WTC11 (cell line): Measurements from ENCODE around the gene CMC4. TPM values are rescaled to one million over a fixed set of nuclear protein-coding genes. Genes with fewer than 3 reads are reported as not detected.

Experiments
- ATAC-seq: fragments of 200-7000 bp; cut with Tn5 transposase; 2 replicates; pipeline ENCODE4 v1.10.0; 2021; ENCODE audit warnings: mild to moderate bottlenecking, moderate library complexity
- CTCF ChIA-PET: fragments of 300-600 bp; sonication (Branson Sonifier 250); formaldehyde crosslinking; loops from one replicate; lab custom pipeline; 2021; ENCODE audit warnings: antibody characterized with exemption; lab: Charles Lee
- POLR2A ChIA-PET: fragments of 350-600 bp; sonication (Branson Sonifier 250); formaldehyde crosslinking; loops from one replicate; lab custom pipeline; 2021; ENCODE audit warnings: antibody characterized with exemption; lab: Charles Lee
- DNase-seq: peaks from one replicate; pipeline ENCODE4 v3.0.0; 2021; ENCODE audit warnings: low spot score
- H3K27ac Mint-ChIP-seq: 2 replicates; pipeline ENCODE4 v1.8.0; 2021; ENCODE audit warnings: mixed read lengths
- H3K27me3 Mint-ChIP-seq: 2 replicates; pipeline ENCODE4 v1.8.0; 2021; ENCODE audit warnings: low read depth, mild to moderate bottlenecking, moderate library complexity, mixed read lengths
- H3K36me3 Mint-ChIP-seq: 2 replicates; pipeline ENCODE4 v1.8.0; 2021; ENCODE audit warnings: mixed read lengths
- H3K4me1 Mint-ChIP-seq: 2 replicates; pipeline ENCODE4 v1.8.0; 2022; ENCODE audit warnings: mixed read lengths
- H3K4me3 Mint-ChIP-seq: 2 replicates; pipeline ENCODE4 v1.8.0; 2021; ENCODE audit warnings: mild to moderate bottlenecking, moderate library complexity, mixed read lengths
- H3K9me3 Mint-ChIP-seq: 2 replicates; pipeline ENCODE4 v1.8.0; 2021; ENCODE audit warnings: mixed read lengths
- ATF6 ChIP-seq: sonication (generic); formaldehyde crosslinking; IDR thresholded peaks from 2 replicates; pipeline ENCODE4 v1.8.1; 2023; ENCODE audit warnings: mild to moderate bottlenecking, missing genetic modification reagents
- EMX1 ChIP-seq: fragments of 250-450 bp; sonication (Bioruptor Pico); IDR thresholded peaks from 2 replicates; pipeline ENCODE4 v1.8.0; 2021; ENCODE audit warnings: mild to moderate bottlenecking
- GTF2I ChIP-seq: fragments of 250-450 bp; sonication (Bioruptor Pico); conservative IDR thresholded peaks from 2 replicates; pipeline ENCODE4 v1.4.0; 2021; ENCODE audit warnings: mild to moderate bottlenecking
- JAZF1 ChIP-seq: fragments of 250-450 bp; sonication (Bioruptor Pico); IDR thresholded peaks from 2 replicates; pipeline ENCODE4 v1.9.0; 2021; ENCODE audit warnings: moderate library complexity, mild to moderate bottlenecking, inconsistent platforms
- OVOL2 ChIP-seq: fragments of 250-450 bp; sonication (Bioruptor Pico); IDR thresholded peaks from 2 replicates; pipeline ENCODE4 v1.9.0; 2021; ENCODE audit warnings: mild to moderate bottlenecking, borderline replicate concordance
- PRRX2 ChIP-seq: fragments of 250-450 bp; sonication (Bioruptor Pico); IDR thresholded peaks from 2 replicates; pipeline ENCODE4 v1.8.0; 2021; ENCODE audit warnings: mild to moderate bottlenecking
- TEAD4 ChIP-seq: sonication (generic); formaldehyde crosslinking; IDR thresholded peaks from 2 replicates; pipeline ENCODE4 v1.8.0; 2022; ENCODE audit warnings: mild to moderate bottlenecking, missing genetic modification reagents
- TP53 ChIP-seq: sonication (generic); formaldehyde crosslinking; IDR thresholded peaks from 2 replicates; pipeline ENCODE4 v1.8.1; 2023; ENCODE audit warnings: mild to moderate bottlenecking, missing genetic modification reagents
- USF1 ChIP-seq: sonication (generic); formaldehyde crosslinking; IDR thresholded peaks from 2 replicates; pipeline ENCODE4 v1.8.0; 2022; ENCODE audit warnings: mild to moderate bottlenecking, missing genetic modification reagents
- ZNF317 ChIP-seq: sonication (generic); formaldehyde crosslinking; IDR thresholded peaks from 2 replicates; pipeline ENCODE4 v1.8.1; 2023; ENCODE audit warnings: low read depth, mild to moderate bottlenecking, moderate library complexity, missing genetic modification reagents, borderline replicate concordance
- ZNF416 ChIP-seq: fragments of 250-450 bp; sonication (Bioruptor Pico); IDR thresholded peaks from 2 replicates; pipeline ENCODE4 v1.9.0; 2021; ENCODE audit warnings: mild to moderate bottlenecking, inconsistent platforms
- total RNA-seq: library from RNA; stranded (reverse); gene quantifications from 3 replicates; pipeline ENCODE4 v1.2.3, GENCODE V29; 2021
- TF ChIP-seq, protein P1 (sequence below): fragments of 200-600 bp; IDR thresholded peaks from 2 replicates; pipeline ENCODE4 v1.8.0; 2022; ENCODE audit warnings: antibody characterized with exemption
- TF ChIP-seq, protein P2 (sequence below): sonication (generic); formaldehyde crosslinking; IDR thresholded peaks from 2 replicates; pipeline ENCODE4 v1.8.1; 2023; ENCODE audit warnings: mild to moderate bottlenecking, missing genetic modification reagents, moderate library complexity
- TF ChIP-seq, protein P3 (sequence below): sonication (generic); formaldehyde crosslinking; IDR thresholded peaks from 2 replicates; pipeline ENCODE4 v1.8.1; 2022; ENCODE audit warnings: mild to moderate bottlenecking, moderate library complexity, missing genetic modification reagents
- TF ChIP-seq, protein P4 (sequence below): sonication (generic); formaldehyde crosslinking; IDR thresholded peaks from 2 replicates; pipeline ENCODE4 v1.8.0; 2022; ENCODE audit warnings: mild to moderate bottlenecking, missing genetic modification reagents
- TF ChIP-seq, protein P5 (sequence below): sonication (generic); formaldehyde crosslinking; IDR thresholded peaks from 2 replicates; pipeline ENCODE4 v1.8.0; 2023; ENCODE audit warnings: missing genetic modification reagents

The CMC4 gene
- total RNA-seq, 1 experiment from 2014 or later = 3.0 TPM

GRCh38 chrX:155086202-155086840 is 15.4 kb upstream of the CMC4 start:
- TF ChIP-seq PRRX2 (CRISPR knock-in tag) = no peak
- TF ChIP-seq, protein P1, sequence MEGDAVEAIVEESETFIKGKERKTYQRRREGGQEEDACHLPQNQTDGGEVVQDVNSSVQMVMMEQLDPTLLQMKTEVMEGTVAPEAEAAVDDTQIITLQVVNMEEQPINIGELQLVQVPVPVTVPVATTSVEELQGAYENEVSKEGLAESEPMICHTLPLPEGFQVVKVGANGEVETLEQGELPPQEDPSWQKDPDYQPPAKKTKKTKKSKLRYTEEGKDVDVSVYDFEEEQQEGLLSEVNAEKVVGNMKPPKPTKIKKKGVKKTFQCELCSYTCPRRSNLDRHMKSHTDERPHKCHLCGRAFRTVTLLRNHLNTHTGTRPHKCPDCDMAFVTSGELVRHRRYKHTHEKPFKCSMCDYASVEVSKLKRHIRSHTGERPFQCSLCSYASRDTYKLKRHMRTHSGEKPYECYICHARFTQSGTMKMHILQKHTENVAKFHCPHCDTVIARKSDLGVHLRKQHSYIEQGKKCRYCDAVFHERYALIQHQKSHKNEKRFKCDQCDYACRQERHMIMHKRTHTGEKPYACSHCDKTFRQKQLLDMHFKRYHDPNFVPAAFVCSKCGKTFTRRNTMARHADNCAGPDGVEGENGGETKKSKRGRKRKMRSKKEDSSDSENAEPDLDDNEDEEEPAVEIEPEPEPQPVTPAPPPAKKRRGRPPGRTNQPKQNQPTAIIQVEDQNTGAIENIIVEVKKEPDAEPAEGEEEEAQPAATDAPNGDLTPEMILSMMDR = peak; percentile 46
- TF ChIP-seq, protein P2, sequence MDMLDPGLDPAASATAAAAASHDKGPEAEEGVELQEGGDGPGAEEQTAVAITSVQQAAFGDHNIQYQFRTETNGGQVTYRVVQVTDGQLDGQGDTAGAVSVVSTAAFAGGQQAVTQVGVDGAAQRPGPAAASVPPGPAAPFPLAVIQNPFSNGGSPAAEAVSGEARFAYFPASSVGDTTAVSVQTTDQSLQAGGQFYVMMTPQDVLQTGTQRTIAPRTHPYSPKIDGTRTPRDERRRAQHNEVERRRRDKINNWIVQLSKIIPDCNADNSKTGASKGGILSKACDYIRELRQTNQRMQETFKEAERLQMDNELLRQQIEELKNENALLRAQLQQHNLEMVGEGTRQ (CRISPR knock-in tag) = no peak
- TF ChIP-seq TP53 (CRISPR knock-in tag) = no peak
- TF ChIP-seq, protein P3, sequence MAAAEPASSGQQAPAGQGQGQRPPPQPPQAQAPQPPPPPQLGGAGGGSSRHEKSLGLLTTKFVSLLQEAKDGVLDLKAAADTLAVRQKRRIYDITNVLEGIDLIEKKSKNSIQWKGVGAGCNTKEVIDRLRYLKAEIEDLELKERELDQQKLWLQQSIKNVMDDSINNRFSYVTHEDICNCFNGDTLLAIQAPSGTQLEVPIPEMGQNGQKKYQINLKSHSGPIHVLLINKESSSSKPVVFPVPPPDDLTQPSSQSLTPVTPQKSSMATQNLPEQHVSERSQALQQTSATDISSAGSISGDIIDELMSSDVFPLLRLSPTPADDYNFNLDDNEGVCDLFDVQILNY (CRISPR knock-in tag) = no peak
- Mint-ChIP-seq H3K9me3 (no peaks in the 10 kb centered on the region), H3K27ac (peak overlapping the region; percentile 36; the same call in 1 of the 2 replicates), H3K4me1 (0 out of 2 replicates have a peak, but pooled peaks cover 3% of the 10 kb centered on the region), H3K4me3 (no peak overlapping the region), H3K36me3 (peaks cover 10% of the 10 kb centered on the region), H3K27me3 (no peaks in the 10 kb centered on the region)
- ChIA-PET POLR2A (no interaction called here), CTCF (interaction anchor here (0.6 to 2.0 kb wide), 8 partner anchors 8 to 168 kb away, joined by 3 to 25 read pairs (median 4); partner anchors contain the start of genes BRCC3, CMC4, MTCP1 and VBP1)
- ATAC-seq (peak; percentile 93), DNase-seq (peak; percentile 69)

- TF ChIP-seq, protein P4, sequence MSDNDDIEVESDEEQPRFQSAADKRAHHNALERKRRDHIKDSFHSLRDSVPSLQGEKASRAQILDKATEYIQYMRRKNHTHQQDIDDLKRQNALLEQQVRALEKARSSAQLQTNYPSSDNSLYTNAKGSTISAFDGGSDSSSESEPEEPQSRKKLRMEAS (CRISPR knock-in tag) = no peak
- TF ChIP-seq GTF2I = no peak
- ATAC-seq (peak; percentile 8), DNase-seq (peak; percentile 13)
- peaks cover 17% of the 10 kb centered on the region for H3K4me1 Mint-ChIP-seq
- peaks cover 27% of the 10 kb centered on the region for H3K36me3 Mint-ChIP-seq
- no peaks in the 10 kb centered on the region for H3K27me3 Mint-ChIP-seq
- POLR2A ChIA-PET = no interaction called here
- H3K4me3 Mint-ChIP-seq = peak overlapping the region; percentile 90
- CTCF ChIA-PET = interaction anchor here (1.0 kb wide), 1 partner anchor 15 kb away, joined by 3 read pairs; no protein-coding TSS in a partner anchor
- H3K27ac Mint-ChIP-seq = peak overlapping the region; percentile 93
- no peaks in the 10 kb centered on the region for H3K9me3 Mint-ChIP-seq
These were observed 851 bp upstream of the CMC4 start for GRCh38 chrX:155071694-155072280.

DNA sequence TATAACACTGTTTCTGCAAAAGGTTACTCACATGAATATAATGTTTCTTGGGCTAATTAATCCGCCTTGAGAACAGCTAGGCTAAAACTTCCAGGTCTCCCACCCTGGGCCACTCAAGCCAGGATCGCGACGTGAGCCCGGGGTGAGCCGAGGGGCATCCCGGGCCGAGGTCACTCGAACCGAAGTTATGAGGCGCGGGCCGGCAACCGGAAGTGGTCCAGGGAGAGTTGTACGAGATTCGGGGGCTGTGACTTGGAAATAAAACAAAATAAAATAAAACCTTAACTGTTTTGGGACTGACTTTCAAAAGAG is 317 bp downstream of the CMC4 start:
- peaks cover 23% of the 10 kb centered on the region for H3K36me3 Mint-ChIP-seq
- DNase-seq (peak; percentile 11), ATAC-seq (peak; percentile 3; the same call in 1 of the 2 replicates)
- H3K4me1 Mint-ChIP-seq = peaks cover 17% of the 10 kb centered on the region
- CTCF ChIA-PET = interaction anchor here (0.7 kb wide), 1 partner anchor 16 kb away, joined by 3 read pairs; no protein-coding TSS in a partner anchor
- no peaks in the 10 kb centered on the region for H3K27me3 Mint-ChIP-seq
- H3K27ac Mint-ChIP-seq = peak overlapping the region; percentile 70
- POLR2A ChIA-PET = no interaction called here
- TF ChIP-seq, protein P5, sequence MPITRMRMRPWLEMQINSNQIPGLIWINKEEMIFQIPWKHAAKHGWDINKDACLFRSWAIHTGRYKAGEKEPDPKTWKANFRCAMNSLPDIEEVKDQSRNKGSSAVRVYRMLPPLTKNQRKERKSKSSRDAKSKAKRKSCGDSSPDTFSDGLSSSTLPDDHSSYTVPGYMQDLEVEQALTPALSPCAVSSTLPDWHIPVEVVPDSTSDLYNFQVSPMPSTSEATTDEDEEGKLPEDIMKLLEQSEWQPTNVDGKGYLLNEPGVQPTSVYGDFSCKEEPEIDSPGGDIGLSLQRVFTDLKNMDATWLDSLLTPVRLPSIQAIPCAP (CRISPR knock-in tag) = no peak
- TF ChIP-seq EMX1 = no peak
- TF ChIP-seq ZNF317 (CRISPR knock-in tag) = no peak
- no peak for TF ChIP-seq JAZF1 (CRISPR knock-in tag)
- TF ChIP-seq, protein P2 (CRISPR knock-in tag) = no peak
- no peak for TF ChIP-seq TEAD4
- no peak for TF ChIP-seq USF1 (CRISPR knock-in tag)
- no peak for TF ChIP-seq ZNF416 (CRISPR knock-in tag)
- no peak for TF ChIP-seq ATF6
- TF ChIP-seq OVOL2 = no peak
- H3K9me3 Mint-ChIP-seq = no peaks in the 10 kb centered on the region
- H3K4me3 Mint-ChIP-seq = peak overlapping the region; percentile 83
